ENCODE measurements around the gene LCP1. TPM values are rescaled to one million over a fixed set of nuclear protein-coding genes. Genes with fewer than 3 reads are reported as not detected.
A peak's percentile ranks its signal among the peaks of the same experiment; 100 is the strongest.

The LCP1 gene
- total and polyA plus RNA-seq, 4 donors: 42.9 to 539 (median 158) TPM

- Histone ChIP-seq H3K4me3 (no peak overlapping the region), H3K9ac (ENCODE audit: insufficient read depth in 1 of 2, low read length in 2 of 2) (no peak overlapping the region), H3K36me3 (ENCODE audit: control insufficient read depth in 4 of 4, insufficient read depth in 4 of 4, low read length in 4 of 4) (no peaks in the 10 kb centered on the region), H3K4me1 (ENCODE audit: control insufficient read depth in 5 of 5, insufficient read depth in 5 of 5, low read length in 5 of 5) (peaks cover 0 to 12% (median 0%) of the 10 kb centered on the region in 5 donors), H3K27ac (ENCODE audit: low read depth in 1 of 2, low read length in 1 of 2) (no peak overlapping the region), H3K27me3 (ENCODE audit: control insufficient read depth in 3 of 3, insufficient read depth in 3 of 3, low read length in 2 of 3) (peaks cover 0 to 13% (median 13%) of the 10 kb centered on the region in 3 donors), H3K9me3 (ENCODE audit: control insufficient read depth in 4 of 4, insufficient read depth in 3 of 4, low read length in 3 of 4) (no peaks in the 10 kb centered on the region)
- TF ChIP-seq CTCF (IDR thresholded peaks at IDR 0.05; ENCODE audit: control extremely low read depth, extremely low read depth): no peak
- ATAC-seq (ENCODE audit: insufficient read depth, low FRiP score): no peak
- no peak for DNase-seq
- 94 to 96% methylated on average over 3 of the region's 3 CpGs for WGBS, 2 donors
Observed at GRCh38 chr13:46213242-46213641, 31.3 kb upstream of the LCP1 start.

- Histone ChIP-seq H3K27me3 (ENCODE audit: control insufficient read depth in 3 of 3, insufficient read depth in 3 of 3, low read length in 2 of 3) (peaks cover 0 to 13% (median 13%) of the 10 kb centered on the region in 3 donors), H3K36me3 (ENCODE audit: control insufficient read depth in 4 of 4, insufficient read depth in 4 of 4, low read length in 4 of 4) (no peaks in the 10 kb centered on the region), H3K27ac (ENCODE audit: low read depth in 1 of 2, low read length in 1 of 2) (no peak within 1 kb of the TSS), H3K9ac (ENCODE audit: insufficient read depth in 1 of 2, low read length in 2 of 2) (peak within 1 kb of the TSS in 1 of 2 donors; percentile 51), H3K4me3 (peak within 1 kb of the TSS; percentile 34), H3K9me3 (ENCODE audit: control insufficient read depth in 4 of 4, insufficient read depth in 3 of 4, low read length in 3 of 4) (no peaks in the 10 kb centered on the region), H3K4me1 (ENCODE audit: control insufficient read depth in 5 of 5, insufficient read depth in 5 of 5, low read length in 5 of 5) (peaks cover 0 to 12% (median 0%) of the 10 kb centered on the region in 5 donors)
- DNase-seq (peak; percentile 56 to 74 (median 72)), ATAC-seq (ENCODE audit: insufficient read depth, low FRiP score) (peak; percentile 98)
- WGBS, 2 donors: 1 to 3% methylated on average over 51 to 53 of the region's 53 CpGs
- no peak for TF ChIP-seq CTCF (IDR thresholded peaks at IDR 0.05; ENCODE audit: control extremely low read depth, extremely low read depth)
Observed at GRCh38 chr13:46211483-46212351, 29.7 kb upstream of the LCP1 start, which contains the start of gene LRRC63. TSS of gene LRRC63 (plus strand) at chr13:46211928. CDS start at chr13:46213035, 1,107 bp downstream.

- Histone ChIP-seq H3K27ac (ENCODE audit: low read depth in 1 of 2, low read length in 1 of 2) (no peak overlapping the region), H3K4me3 (no peak overlapping the region), H3K36me3 (ENCODE audit: control insufficient read depth in 4 of 4, insufficient read depth in 4 of 4, low read length in 4 of 4) (no peaks in the 10 kb centered on the region), H3K9ac (ENCODE audit: insufficient read depth in 1 of 2, low read length in 2 of 2) (peak overlapping the region in 1 of 2 donors; percentile 43), H3K4me1 (ENCODE audit: control insufficient read depth in 5 of 5, insufficient read depth in 5 of 5, low read length in 5 of 5) (peaks cover 0 to 12% (median 0%) of the 10 kb centered on the region in 5 donors), H3K9me3 (ENCODE audit: control insufficient read depth in 4 of 4, insufficient read depth in 3 of 4, low read length in 3 of 4) (no peaks in the 10 kb centered on the region), H3K27me3 (ENCODE audit: control insufficient read depth in 3 of 3, insufficient read depth in 3 of 3, low read length in 2 of 3) (peaks cover 0 to 13% (median 13%) of the 10 kb centered on the region in 3 donors)
- DNase-seq (peak in 2 of 3 donors; percentile 12 to 13), ATAC-seq (ENCODE audit: insufficient read depth, low FRiP score) (no peak)
- no peak for TF ChIP-seq CTCF (IDR thresholded peaks at IDR 0.05; ENCODE audit: control extremely low read depth, extremely low read depth)
- WGBS, 2 donors: 5 to 10% methylated on average over 9 of the region's 9 CpGs
Observed at GRCh38 chr13:46211116-46211482, 29.1 kb upstream of the LCP1 start.
